Ureter (tissue), 1 donor: ENCODE results near the gene RNPS1. TPM values are rescaled to one million over a fixed set of nuclear protein-coding genes. Genes with fewer than 3 reads are reported as not detected.
A peak's percentile ranks its signal among the peaks of the same experiment; 100 is the strongest.

Experiments used
- DNase-seq: peaks from one replicate; pipeline ENCODE4 v3.0.0-alpha.2; 2020; ENCODE audit warnings: low spot score
- total RNA-seq: library from RNA; stranded (reverse); gene quantifications from one replicate; pipeline ENCODE4 v1.2.4, GENCODE V29; 2023
- donor health status: DM: yes; HTN: yes; CAD: no.

Gene RNPS1, protein sequence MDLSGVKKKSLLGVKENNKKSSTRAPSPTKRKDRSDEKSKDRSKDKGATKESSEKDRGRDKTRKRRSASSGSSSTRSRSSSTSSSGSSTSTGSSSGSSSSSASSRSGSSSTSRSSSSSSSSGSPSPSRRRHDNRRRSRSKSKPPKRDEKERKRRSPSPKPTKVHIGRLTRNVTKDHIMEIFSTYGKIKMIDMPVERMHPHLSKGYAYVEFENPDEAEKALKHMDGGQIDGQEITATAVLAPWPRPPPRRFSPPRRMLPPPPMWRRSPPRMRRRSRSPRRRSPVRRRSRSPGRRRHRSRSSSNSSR
- total RNA-seq = 178 TPM

GRCh38 chr16:2267913-2268666 lies at the start of gene RNPS1:
TSS of gene RNPS1 (minus strand) at chr16:2268126. CDS start at chr16:2264643, 3,483 bp downstream.
- peak; percentile 97 for DNase-seq

DNA sequence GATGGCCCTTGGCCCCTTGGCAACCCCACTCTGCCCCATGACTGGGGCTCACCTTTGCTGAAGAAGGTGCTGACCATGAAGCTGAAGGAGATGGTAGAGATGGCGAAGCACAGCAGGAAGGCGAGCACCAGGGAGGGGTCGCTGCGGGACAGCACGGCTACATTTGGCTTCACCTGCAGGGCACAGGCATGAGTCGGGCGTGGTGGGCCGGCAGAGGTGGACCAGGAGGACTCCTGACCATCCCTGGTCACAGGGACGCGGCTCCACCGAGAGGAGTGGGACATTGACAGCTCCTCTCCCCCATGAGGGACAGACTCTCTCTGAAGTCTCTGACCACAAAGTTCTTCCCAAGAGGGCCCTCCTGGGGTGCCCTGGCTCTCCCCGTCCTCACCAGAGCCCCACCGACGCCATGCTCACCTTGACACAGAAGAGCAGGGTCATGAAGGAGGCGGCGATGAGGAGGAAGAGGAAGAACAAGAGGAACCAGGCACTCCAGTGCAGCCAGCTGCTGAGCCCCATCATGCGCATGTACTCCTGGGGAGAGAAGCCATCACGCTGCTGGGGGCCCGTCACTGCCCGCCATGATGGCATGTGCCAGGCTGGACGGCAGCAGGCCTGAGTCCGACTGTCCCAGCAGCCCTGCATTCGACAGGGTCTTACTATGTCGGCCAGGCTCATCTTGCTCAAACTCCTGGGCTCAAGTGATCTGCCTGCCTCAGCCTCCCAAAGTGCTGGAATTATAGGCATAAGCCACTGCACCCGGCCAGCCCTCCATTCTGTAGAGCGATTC lies 49.5 kb upstream of the RNPS1 start:
- DNase-seq = no peak

DNA sequence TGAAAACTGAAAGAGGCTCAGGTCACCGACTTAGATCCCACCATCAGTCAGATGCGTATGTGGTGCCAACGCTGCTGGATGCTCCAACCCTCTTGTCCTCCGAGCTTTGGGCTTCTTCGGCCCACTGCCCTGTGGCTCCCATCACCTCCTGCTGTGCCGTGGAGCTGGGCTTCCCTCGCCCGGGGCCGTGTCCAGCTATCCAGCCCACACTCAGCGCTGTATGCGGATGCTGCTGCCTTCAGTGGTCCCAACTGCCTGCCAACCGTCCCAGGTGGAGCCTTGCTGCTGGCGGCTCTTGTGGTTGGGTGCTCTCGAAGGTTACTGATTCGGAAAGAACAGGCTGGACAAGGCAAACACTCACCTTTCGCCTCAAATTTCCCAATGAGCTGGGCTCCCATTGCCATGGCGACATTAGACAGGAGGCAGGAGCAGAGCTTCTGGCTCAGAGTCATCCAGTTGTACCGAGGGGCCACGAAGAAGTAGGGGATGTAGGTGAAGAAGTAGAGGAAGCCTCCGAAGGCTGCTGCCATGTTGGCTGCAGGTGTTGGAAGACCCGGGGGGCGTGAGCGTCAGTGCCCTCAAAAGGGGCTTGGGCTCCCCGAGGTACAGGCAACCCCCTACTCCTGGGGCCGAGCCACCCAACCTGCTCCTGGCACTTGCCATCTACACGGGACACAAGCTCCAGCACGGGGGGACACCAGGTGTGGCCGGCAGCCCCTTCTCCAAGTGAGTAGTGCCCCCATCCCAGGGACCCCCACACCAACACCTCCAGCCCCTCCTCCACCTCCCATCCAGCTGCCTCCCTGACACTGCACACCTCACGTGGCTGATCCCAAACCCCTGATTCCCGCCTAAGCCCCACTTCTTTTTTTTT lies 40.4 kb upstream of the RNPS1 start:
- DNase-seq = no peak

DNA sequence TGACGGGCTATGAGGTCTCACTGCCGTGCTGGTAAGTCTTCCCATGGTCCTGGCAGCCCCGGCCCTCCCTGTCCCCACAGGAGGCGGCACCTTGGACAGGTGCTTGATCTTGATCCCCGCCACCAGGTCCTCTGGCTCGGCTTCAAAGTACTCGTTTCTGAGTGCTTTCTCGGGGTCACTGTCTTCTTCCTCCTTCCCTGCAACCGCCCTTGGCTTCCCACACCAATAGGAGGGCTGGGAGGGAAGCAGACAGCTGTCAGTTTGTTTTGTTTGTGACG lies 31.9 kb upstream of the RNPS1 start:
- DNase-seq = no peak

DNA sequence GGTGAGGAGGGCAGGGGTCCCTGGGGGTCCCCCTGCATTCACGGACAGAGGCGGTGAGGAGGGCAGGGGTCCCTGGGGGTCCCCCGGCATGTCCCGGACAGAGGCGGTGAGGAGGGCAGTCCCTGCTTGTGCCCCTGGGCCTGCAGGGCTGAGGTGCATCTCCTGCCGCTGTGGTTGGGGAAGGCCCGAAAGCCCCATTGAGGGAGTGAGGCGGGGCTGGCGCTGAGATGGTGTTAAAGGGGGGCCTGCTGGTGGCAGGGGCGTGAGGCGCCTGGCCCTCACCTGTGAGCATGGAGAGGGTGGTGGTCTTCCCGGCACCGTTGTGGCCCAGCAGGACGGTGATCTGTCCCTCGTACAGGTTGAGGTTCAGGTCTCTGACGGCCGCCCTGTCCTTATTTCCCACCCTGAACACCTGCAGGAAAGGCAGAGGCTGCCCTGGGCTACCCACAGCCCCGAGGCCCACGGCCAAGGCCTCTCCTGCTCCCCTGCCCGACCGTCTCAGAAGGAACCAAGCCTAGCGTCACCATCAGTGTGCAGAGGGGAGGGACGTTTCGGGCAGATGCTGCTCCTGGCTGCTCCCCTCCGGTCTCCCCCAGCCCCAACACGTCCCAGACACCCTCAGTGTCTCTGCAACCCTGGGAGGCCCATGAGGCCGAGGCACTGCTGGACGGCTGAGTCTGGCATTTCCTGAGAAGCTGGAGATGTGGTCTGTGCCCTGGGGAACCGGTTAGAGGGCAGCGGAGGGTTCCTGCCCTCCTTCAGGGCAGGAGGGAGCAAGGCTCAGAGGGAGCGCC lies 31.4 kb upstream of the RNPS1 start:
- no peak for DNase-seq

DNA sequence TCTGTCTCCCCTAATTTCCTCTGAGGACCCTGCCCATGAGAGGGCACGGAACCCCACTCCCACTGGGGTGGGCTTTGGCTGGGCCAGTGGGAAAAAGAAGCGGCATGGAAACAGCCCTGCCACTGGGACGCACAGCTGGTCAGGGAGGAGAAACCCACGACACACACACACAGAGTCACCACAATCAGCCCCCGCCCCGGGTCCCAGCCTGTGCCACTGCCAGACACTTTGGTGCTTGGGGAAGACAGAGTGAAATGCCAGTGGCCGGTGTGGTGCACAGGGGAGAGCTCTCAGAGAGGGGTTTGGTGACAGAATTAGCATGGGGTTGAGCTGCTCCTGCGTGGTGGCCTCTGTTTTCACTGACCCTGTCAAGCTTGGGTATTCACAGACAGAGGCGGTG lies 30.7 kb upstream of the RNPS1 start:
- DNase-seq = no peak

DNA sequence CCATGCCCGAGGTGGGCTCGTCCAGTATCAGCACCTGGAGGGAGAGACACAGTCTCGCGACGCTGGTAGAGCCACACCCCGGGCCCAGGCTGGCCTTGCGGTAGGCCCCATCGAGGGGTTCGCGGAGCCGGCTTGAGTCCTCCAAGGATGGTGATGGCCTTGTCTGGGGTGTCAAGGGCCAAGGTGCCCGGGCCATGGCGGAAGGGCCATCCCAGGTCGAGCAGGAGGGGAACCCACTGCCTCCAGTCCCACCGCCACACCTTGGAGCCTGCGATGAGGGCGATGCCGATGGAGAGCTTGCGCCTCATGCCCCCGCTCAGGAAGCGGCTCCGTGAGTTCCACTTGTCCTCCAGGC lies 29.6 kb upstream of the RNPS1 start:
- DNase-seq = no peak

DNA sequence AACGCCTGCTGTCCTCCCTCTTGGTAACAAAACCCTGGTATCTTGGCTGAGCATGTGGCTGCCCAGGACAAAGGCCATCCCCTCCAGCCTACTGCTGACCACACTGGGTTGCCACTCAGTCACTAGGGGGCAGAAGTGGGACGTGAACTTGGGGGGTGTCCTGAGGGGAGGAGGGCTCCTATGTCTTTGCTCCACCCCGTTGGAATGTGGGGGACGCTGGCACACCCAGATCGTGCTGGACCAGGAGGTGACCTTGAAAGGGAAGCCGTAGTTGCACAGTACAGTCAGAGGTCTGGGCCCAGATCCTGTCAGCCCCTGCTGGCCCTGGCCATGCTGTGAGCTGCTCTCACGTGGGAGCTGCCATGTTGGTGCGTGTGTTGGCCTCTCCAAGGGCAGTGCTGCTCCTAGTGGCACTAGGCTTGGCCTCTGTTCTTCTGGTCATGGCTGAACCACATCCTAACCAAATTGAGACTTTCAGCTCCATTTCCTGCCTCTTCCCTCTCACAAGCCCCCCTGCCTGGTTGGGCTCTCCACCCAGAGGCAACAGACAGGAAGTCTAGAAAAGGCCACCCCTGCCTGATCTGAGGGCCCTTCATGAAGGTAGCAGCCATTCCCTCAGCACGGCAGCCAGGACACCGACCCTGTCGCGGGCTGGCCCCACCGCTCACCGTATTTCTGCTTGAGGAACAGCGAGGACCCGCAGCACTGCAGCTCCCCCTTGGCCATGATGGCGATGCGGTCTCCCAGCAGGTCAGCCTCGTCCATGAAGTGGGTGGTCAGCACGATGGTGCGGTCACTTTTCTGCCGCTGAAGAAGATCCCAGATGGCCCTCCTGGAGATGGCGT lies 29.0 kb upstream of the RNPS1 start:
- no peak for DNase-seq

DNA sequence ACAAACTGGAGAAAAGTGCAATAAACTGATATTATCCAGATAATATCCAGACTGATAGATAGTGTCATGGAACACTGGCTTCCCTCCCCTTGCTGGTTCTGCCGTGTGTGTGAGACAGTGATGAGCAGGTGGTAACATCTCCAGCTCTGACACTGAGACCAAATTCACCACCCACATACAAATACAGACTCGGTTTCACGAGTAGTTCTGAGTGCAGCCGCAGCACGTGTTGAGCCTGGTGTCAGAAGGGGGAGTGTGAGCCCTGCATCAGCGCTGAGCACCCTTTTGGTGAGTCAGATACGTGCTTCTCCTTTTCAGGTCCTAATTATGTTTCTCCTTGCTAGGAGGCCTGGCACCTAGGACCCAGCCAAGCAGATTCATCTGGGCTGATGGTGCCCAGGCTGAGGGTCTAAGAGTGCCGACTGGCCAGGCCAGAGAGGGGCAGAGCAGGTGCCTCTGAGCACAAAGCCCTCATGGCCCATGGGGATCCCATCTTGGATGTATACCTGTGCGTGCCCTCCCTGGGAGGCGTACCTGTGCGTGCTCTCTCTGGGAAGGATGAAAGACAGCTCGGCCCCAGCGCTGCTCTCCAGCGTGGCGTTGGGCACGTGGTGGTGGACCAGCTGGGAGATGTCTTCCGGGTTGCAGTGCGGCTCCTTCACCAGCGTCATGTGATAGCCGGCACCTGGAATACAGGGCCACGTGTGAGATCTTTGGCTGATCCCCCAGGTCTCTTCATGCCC lies 27.3 kb upstream of the RNPS1 start:
- DNase-seq = no peak

GRCh38 chr16:2292221-2292620 lies 24.3 kb upstream of the RNPS1 start:
- no peak for DNase-seq

- no peak for DNase-seq
Observed at GRCh38 chr16:2289282-2289681, 21.4 kb upstream of the RNPS1 start.

DNA sequence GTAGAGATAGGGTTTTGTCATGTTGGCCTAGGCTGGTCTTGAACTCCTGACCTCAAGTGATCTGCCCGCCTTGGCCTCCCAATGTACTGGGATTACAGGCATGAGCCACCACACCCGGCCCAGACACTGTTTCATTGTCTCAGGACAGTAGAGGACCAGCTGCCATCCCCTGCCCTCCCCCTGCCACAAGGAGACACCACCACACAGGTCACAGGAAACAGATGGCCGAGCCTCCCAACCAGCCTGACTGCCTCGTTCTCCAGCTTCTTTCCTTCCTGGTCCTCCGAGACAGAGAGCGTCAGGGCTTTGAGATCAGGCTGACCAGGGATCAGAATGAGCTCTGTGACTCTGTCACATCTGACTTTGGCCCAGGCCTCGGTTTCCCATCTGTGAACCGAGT lies 20.8 kb upstream of the RNPS1 start:
- DNase-seq = no peak

DNA sequence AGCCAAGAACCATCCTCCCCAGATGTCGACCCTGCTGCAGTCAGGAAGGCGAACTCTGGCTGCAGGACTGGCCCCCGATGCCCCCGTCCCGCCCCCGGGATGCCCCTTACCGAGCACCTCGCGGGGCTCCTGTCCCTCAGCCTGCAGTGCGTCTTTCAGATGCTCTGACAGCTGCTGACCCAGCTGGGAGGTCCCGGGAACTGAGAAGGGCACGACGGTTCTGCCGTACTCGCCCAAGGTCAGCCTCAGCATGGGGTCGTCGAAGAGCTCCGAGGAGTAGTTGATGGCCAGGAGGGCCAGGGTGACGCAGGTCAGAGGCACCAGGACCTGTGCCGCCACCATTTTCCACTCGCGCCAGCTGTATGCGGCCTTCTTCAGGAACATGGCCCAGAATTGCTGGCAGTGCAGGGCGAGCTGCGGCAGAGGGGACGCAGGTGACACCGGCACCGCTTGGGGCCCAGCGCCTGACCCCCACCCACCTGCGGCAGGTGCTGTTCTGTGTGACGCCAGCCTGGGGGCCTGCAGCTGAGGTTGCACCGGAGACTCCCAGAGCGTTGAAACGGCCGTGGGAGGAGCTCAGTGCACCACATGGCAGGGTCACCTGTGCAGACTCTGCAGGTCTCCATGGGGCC lies 20.1 kb upstream of the RNPS1 start:
- DNase-seq = no peak

GRCh38 chr16:2286550-2286949 lies 18.6 kb upstream of the RNPS1 start:
- DNase-seq = no peak

- DNase-seq = no peak
Observed at GRCh38 chr16:2285731-2286191, 17.8 kb upstream of the RNPS1 start.

- DNase-seq = no peak
Observed at GRCh38 chr16:2284797-2285576, 17.1 kb upstream of the RNPS1 start.

GRCh38 chr16:2284001-2284770 lies 16.3 kb upstream of the RNPS1 start:
- no peak for DNase-seq
